ENCODE data around the gene WDR59. TPM values are rescaled to one million over a fixed set of nuclear protein-coding genes. Genes with fewer than 3 reads are reported as not detected.

Gene WDR59
- total RNA-seq, 1 donor from 2014 or later: 23.4 TPM

GRCh38 chr16:74825016-74825415 is 159.9 kb downstream of the WDR59 start:
- no peak for TF ChIP-seq CTCF (IDR thresholded peaks at IDR 0.05; ENCODE audit: insufficient read depth, low read length, poor library complexity, severe bottlenecking)
- no peak for DNase-seq (ENCODE audit: low read depth)
- Histone ChIP-seq H3K4me3 (ENCODE audit: low read depth, low read length) (no peak overlapping the region), H3K36me3 (ENCODE audit: control insufficient read depth, insufficient read depth, low read length) (no peaks in the 10 kb centered on the region), H3K27me3 (ENCODE audit: control insufficient read depth, insufficient read depth, low read length) (no peaks in the 10 kb centered on the region)

Other genes starting within 250 kb of the WDR59 start
- 12.4 and 12.5 TPM in 2 replicates for gene FA2H, start 210.3 kb downstream of the WDR59 start, total RNA-seq
- 18.6 and 31.3 TPM in 2 replicates for gene ZNRF1, start 13.9 kb upstream of the WDR59 start, total RNA-seq
- gene LDHD, start 131.7 kb upstream of the WDR59 start, total RNA-seq: 0.55 TPM in 1 of 2 replicates, not detected in the other
- gene ZFP1, start 163.4 kb upstream of the WDR59 start, total RNA-seq: 10.3 and 12.0 TPM in 2 replicates
- gene CTRB2, start 222.0 kb upstream of the WDR59 start, total RNA-seq: not detected in 2 replicates
- gene CTRB1, start 233.9 kb upstream of the WDR59 start, total RNA-seq: not detected in 2 replicates

Data from kidney epithelial cell (primary cell).